ENCODE data around the gene DDX59.

DDX59 gene

GRCh38 chr1:200669314-200670241 is at the start of gene DDX59:
TSS of gene DDX59 (minus strand) at chr1:200669907. CDS start at chr1:200666740, 3,167 bp downstream.
- peak; percentile 97 for DNase-seq (ENCODE audit: low spot score)

- DNase-seq (ENCODE audit: low spot score), result no peak
Measured at GRCh38 chr1:200714504-200715187, 44.9 kb upstream of the DDX59 start.

- DNase-seq (ENCODE audit: low spot score), result no peak
Measured at GRCh38 chr1:200710166-200710565, 40.5 kb upstream of the DDX59 start.

GRCh38 chr1:200708769-200709168 is 39.1 kb upstream of the DDX59 start:
- DNase-seq (ENCODE audit: low spot score), result peak; percentile 20

GRCh38 chr1:200708161-200708560 is 38.5 kb upstream of the DDX59 start:
- no peak for DNase-seq (ENCODE audit: low spot score)

GRCh38 chr1:200707116-200707515 is 37.4 kb upstream of the DDX59 start:
- no peak for DNase-seq (ENCODE audit: low spot score)

GRCh38 chr1:200706111-200706814 is 36.6 kb upstream of the DDX59 start:
- DNase-seq (ENCODE audit: low spot score), result no peak

GRCh38 chr1:200704986-200705500 is 35.3 kb upstream of the DDX59 start:
- DNase-seq (ENCODE audit: low spot score), result no peak

- DNase-seq (ENCODE audit: low spot score), result peak; percentile 61
Measured at GRCh38 chr1:200699871-200700270, 30.2 kb upstream of the DDX59 start.

GRCh38 chr1:200694738-200695137 is 25.0 kb upstream of the DDX59 start:
- no peak for DNase-seq (ENCODE audit: low spot score)

GRCh38 chr1:200693327-200693726 is 23.6 kb upstream of the DDX59 start:
- DNase-seq (ENCODE audit: low spot score), result no peak

GRCh38 chr1:200692316-200692715 is 22.6 kb upstream of the DDX59 start:
- DNase-seq (ENCODE audit: low spot score), result no peak

- no peak for DNase-seq (ENCODE audit: low spot score)
Measured at GRCh38 chr1:200686620-200687019, 16.9 kb upstream of the DDX59 start.

GRCh38 chr1:200684015-200684414 is 14.3 kb upstream of the DDX59 start:
- DNase-seq (ENCODE audit: low spot score), result no peak

- no peak for DNase-seq (ENCODE audit: low spot score)
Measured at GRCh38 chr1:200683298-200683697, 13.6 kb upstream of the DDX59 start.

- DNase-seq (ENCODE audit: low spot score), result no peak
Measured at GRCh38 chr1:200681231-200681630, 11.5 kb upstream of the DDX59 start.

GRCh38 chr1:200676829-200677228 is 7.1 kb upstream of the DDX59 start:
- DNase-seq (ENCODE audit: low spot score), result no peak

- DNase-seq (ENCODE audit: low spot score), result no peak
Measured at GRCh38 chr1:200675588-200675852, 5.8 kb upstream of the DDX59 start.

GRCh38 chr1:200674838-200675587 is 5.3 kb upstream of the DDX59 start:
- DNase-seq (ENCODE audit: low spot score), result no peak

- DNase-seq (ENCODE audit: low spot score), result no peak
Measured at GRCh38 chr1:200673952-200674823, 4.5 kb upstream of the DDX59 start.

- no peak for DNase-seq (ENCODE audit: low spot score)
Measured at GRCh38 chr1:200671235-200671786, 1.6 kb upstream of the DDX59 start.
